Bronchial epithelial cell (primary cell): ENCODE measurements around the gene KCNJ4. TPM values are rescaled to one million over a fixed set of nuclear protein-coding genes. Genes with fewer than 3 reads are reported as not detected.

Experiments
- DNase-seq: peaks from one replicate; pipeline ENCODE4 v3.0.0-alpha.2; 2010; ENCODE audit warnings: low read depth
- FAIRE-seq: peaks from 2 replicates; lab custom pipeline; 2011; peaks lifted over from hg19 to GRCh38; lab: Jason Lieb, UNC
- H3K27me3 ChIP-seq: 2 replicates; pipeline ENCODE4 v1.5.1; 2011; ENCODE audit warnings: low read length; ENCODE audit not compliant: control insufficient read depth, insufficient read depth
- H3K36me3 ChIP-seq: 2 replicates; pipeline ENCODE4 v1.5.1; 2011; ENCODE audit warnings: low read length; ENCODE audit not compliant: control insufficient read depth, insufficient read depth
- H3K4me3 ChIP-seq: 2 replicates; pipeline ENCODE4 v1.5.1; 2011; ENCODE audit warnings: mild to moderate bottlenecking, low read depth, low read length, control low read depth
- CTCF ChIP-seq: IDR thresholded peaks from 2 replicates; pipeline ENCODE4 v1.5.1; 2011; ENCODE audit warnings: mild to moderate bottlenecking, moderate library complexity, low read length, control low read depth, inconsistent platforms; ENCODE audit not compliant: insufficient read depth, severe bottlenecking
- total RNA-seq: library from RNA; depleted of rRNA; stranded (reverse); fragments of >200 nt; gene quantifications from 2 replicates; pipeline ENCODE4 v1.2.1, GENCODE V29; 2014

The KCNJ4 gene
- total RNA-seq, 1 donor from 2014 or later = not detected

DNA sequence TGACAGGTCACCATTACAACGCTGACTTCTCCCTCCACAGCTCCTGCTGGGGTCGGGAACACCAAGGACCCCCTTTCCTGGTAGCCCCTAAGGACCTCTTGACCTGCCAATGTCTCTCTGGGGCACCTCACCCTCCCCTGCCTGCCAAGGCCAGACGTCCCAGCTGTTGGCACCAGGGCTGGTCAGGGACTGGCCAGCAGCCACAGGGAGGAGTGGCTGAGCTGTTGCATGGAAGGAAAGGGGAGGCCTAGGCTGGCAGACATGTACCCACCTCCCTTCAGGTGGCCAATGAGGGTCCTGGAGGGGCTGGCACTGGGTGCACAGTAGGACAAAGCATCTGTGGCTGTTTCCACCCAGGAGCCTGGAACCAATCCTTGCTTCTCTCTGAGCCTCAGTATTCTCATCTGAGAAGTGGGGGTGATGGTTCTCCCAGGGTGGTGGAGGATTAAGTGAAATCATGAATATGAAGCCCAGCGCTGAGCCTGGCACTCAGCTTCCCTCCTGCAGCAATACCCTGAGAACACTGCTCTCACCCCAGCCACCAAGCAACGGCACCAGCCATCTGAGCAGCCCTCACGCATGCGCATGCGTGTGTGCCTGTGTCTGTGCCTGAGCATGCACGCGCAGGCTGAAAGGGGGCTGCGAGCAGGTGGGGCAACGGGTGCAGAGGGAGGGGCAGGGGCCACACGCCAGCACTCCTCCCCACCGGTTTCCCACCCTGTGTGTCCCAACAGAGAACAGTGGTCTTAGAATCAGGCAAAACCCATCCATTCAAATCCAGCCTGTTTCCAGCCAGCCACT is 5.9 kb downstream of the KCNJ4 start:
- Histone ChIP-seq H3K27me3 (peaks cover 11% of the 10 kb centered on the region), H3K36me3 (no peaks in the 10 kb centered on the region), H3K4me3 (no peak overlapping the region)
- FAIRE-seq = no peak
- TF ChIP-seq CTCF = no peak
- no peak for DNase-seq

GRCh38 chr22:38446018-38446601 is 8.9 kb downstream of the KCNJ4 start:
- no peak for TF ChIP-seq CTCF
- FAIRE-seq (no peak), DNase-seq (no peak)
- no peaks in the 10 kb centered on the region for H3K36me3 ChIP-seq
- no peak overlapping the region for H3K4me3 ChIP-seq
- peaks cover 4% of the 10 kb centered on the region for H3K27me3 ChIP-seq

DNA sequence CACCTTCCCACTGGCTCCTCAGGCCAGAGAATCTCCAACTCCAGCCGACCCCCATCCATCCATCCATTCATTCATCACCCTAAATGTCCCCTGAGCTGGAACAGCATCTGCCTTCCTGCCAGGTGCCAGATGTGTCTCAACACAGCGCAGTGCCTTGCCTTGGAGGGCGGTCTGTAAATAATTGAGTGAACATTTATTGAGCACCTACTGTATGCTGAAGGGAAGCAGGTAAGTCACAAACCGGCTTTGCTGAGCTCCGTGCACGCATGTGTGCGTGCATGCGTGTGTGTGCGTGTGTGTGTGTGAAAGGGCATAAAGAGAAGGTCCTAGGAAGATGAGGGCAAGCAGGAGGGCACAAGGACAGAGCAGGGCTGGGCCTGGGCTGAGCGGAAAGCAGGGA is 10.2 kb downstream of the KCNJ4 start:
- DNase-seq (no peak), FAIRE-seq (no peak)
- peaks cover 3% of the 10 kb centered on the region for H3K27me3 ChIP-seq
- no peak for TF ChIP-seq CTCF
- no peaks in the 10 kb centered on the region for H3K36me3 ChIP-seq
- H3K4me3 ChIP-seq = no peak overlapping the region

DNA sequence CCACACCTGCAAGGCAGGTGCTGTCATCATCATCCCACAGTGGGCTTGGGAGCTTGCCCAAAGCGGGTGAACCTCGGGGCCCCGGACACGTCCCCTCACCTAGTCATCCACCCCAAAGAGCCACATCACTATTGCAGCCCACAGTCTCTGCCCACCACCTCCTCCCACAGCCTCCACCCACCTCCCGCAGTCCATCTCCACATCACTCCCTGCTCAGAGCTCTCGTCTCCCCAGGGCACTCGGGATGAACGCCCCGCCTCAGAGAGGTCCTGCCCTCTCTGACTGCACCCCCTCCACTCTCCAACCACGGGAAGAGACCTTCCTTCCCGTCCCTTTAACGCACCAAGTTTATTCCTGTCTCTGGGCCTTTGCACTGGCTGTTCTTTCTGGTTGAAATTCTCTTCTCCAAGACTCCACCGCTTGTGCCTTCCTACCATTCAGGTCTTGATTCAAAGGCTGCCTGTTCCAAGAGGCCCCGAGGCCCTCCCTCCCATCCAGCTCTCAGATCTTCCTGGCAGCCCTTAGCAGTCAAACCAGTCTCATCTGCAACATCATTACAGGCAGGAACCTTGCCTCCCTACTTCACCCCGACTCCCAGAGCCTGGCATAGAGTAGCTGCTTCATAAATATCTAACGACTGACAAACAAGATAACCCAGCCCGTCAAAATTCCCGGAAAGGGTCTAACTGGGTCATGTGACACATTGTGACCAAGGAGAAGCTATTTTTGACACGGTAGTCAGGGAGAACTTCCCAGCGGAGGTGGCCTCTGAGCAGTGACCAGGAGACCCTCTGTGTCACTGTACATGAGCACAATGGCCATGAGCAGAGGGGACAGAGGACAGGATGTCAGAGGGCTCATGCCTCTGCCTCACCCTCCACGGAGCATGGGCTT is 11.1 kb downstream of the KCNJ4 start:
- no peak overlapping the region for H3K4me3 ChIP-seq
- no peaks in the 10 kb centered on the region for H3K36me3 ChIP-seq
- no peak for FAIRE-seq
- H3K27me3 ChIP-seq = peaks cover 3% of the 10 kb centered on the region
- no peak for TF ChIP-seq CTCF
- no peak for DNase-seq

DNA sequence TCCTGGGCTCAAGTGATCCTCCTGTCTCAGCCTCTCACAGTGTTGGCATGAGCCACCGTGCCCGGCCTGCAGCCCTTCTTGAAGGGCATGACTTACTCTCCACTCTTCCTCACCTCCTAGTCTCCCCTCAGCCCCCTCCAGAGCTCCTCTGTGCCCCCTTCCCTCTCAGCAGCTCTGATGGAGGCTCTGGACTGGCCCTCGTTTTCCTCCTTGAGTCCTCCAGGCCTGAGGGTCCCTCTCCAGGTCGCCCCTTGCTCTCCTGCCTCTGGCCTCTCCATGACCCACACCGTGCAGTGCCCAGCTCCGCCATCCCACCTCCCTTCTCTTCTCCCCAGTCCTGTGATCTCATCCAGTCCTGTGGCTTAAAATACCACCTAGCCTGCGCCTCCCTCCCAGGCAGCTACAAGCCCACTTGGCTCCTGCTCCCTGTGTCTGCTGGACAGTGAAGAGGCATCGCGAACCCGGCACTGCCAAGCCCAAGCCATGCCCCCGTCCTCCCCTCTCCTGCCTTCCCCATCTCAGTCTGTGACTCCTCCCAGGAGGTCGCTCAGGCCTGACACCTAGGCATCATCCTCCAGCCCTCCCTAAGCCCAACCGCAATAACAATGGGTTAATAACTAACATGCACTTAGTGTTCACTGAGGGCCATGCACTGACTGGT is 11.9 kb downstream of the KCNJ4 start:
- H3K36me3 ChIP-seq = no peaks in the 10 kb centered on the region
- TF ChIP-seq CTCF = no peak
- no peak for FAIRE-seq
- H3K4me3 ChIP-seq = no peak overlapping the region
- peaks cover 3% of the 10 kb centered on the region for H3K27me3 ChIP-seq
- no peak for DNase-seq
